Upper lobe of left lung (tissue), 4 donors: ENCODE results near the gene RPL9.

Experiments used
- POLR2A ChIP-seq, 4 donors: fragments of 450-650 bp; IDR thresholded peaks; one replicate each; pipeline ENCODE4 v1.5.1; 2016 to 2017; ENCODE audit warnings: antibody characterized with exemption in 4 of 4, mild to moderate bottlenecking in 2 of 4
- POLR2AphosphoS5 ChIP-seq, 2 donors: sonication (generic); formaldehyde crosslinking; IDR thresholded peaks; one replicate each; pipeline ENCODE4 v1.5.1; 2017; ENCODE audit warnings: antibody characterized with exemption in 2 of 2
- TF ChIP-seq, protein P1 (sequence below), 6 experiments: fragments of 450-650 bp in 4 of 6; fragments of 200-600 bp in 2 of 6; sonication (generic) in 2 of 6; IDR thresholded peaks; one replicate each; pipeline ENCODE4 v1.5.1; 2016 to 2019; ENCODE audit warnings: antibody characterized with exemption in 6 of 6

DNA sequence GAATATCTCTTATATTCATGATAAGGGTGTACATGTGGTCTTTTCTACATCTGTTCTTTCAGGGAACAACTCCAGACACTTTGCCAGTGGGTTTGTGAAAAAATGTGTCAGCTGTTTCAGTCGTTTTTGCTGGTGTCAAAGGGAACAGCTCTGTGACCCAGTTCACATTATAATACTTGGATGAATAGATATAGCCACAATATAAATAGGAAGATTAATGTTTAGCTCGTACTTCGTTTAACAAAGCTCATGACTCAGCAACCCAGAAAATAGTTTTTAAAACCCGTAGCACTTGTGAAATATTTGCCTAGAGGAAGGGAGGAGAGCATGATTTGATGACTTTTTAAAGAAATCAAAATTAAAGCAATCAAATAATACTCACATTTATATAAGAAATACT lies 8.0 kb upstream of the RPL9 start:
- TF ChIP-seq POLR2AphosphoS5 (IDR thresholded peaks at IDR 0.05) (no peak), POLR2A (IDR thresholded peaks at IDR 0.05) (no peak)
- TF ChIP-seq, protein P1, sequence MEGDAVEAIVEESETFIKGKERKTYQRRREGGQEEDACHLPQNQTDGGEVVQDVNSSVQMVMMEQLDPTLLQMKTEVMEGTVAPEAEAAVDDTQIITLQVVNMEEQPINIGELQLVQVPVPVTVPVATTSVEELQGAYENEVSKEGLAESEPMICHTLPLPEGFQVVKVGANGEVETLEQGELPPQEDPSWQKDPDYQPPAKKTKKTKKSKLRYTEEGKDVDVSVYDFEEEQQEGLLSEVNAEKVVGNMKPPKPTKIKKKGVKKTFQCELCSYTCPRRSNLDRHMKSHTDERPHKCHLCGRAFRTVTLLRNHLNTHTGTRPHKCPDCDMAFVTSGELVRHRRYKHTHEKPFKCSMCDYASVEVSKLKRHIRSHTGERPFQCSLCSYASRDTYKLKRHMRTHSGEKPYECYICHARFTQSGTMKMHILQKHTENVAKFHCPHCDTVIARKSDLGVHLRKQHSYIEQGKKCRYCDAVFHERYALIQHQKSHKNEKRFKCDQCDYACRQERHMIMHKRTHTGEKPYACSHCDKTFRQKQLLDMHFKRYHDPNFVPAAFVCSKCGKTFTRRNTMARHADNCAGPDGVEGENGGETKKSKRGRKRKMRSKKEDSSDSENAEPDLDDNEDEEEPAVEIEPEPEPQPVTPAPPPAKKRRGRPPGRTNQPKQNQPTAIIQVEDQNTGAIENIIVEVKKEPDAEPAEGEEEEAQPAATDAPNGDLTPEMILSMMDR (IDR thresholded peaks at IDR 0.05) = no peak
